22Rv1 (cell line): ENCODE data around the gene ZW10.

Experiments used
- H3K27ac ChIP-seq: fragments of 450-650 bp; 2 replicates; pipeline ENCODE4 v1.5.1; 2017
- ZFX ChIP-seq: fragments of 450-650 bp; IDR thresholded peaks from 2 replicates; pipeline ENCODE4 v1.6.1; 2017; ENCODE audit warnings: antibody characterized with exemption, borderline replicate concordance
- TF ChIP-seq, protein P1 (sequence below): fragments of 450-650 bp; IDR thresholded peaks from 2 replicates; pipeline ENCODE4 v1.5.1; 2017; ENCODE audit warnings: mild to moderate bottlenecking

Gene ZW10

DNA sequence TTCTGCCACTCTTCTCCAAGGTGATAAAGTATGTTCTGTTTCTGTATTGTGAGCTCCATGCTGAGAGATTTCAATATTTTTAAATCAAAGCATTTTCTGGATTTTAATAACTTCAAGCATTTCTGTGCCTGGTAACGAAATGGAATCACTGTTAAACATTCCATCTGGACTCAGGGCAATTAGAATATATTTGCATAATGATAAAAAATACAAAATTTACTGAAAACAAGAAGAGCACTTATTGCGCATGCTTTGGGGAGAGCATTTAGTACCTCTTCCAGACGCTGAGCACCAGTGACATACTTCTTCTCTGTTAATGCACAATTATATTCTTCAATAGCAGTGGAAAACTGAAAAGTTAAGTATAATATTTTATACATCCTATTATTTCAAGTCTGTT is 13.3 kb downstream of the ZW10 start:
- H3K27ac ChIP-seq = no peak overlapping the region
- TF ChIP-seq, protein P1, sequence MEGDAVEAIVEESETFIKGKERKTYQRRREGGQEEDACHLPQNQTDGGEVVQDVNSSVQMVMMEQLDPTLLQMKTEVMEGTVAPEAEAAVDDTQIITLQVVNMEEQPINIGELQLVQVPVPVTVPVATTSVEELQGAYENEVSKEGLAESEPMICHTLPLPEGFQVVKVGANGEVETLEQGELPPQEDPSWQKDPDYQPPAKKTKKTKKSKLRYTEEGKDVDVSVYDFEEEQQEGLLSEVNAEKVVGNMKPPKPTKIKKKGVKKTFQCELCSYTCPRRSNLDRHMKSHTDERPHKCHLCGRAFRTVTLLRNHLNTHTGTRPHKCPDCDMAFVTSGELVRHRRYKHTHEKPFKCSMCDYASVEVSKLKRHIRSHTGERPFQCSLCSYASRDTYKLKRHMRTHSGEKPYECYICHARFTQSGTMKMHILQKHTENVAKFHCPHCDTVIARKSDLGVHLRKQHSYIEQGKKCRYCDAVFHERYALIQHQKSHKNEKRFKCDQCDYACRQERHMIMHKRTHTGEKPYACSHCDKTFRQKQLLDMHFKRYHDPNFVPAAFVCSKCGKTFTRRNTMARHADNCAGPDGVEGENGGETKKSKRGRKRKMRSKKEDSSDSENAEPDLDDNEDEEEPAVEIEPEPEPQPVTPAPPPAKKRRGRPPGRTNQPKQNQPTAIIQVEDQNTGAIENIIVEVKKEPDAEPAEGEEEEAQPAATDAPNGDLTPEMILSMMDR = no peak
- TF ChIP-seq ZFX = no peak

DNA sequence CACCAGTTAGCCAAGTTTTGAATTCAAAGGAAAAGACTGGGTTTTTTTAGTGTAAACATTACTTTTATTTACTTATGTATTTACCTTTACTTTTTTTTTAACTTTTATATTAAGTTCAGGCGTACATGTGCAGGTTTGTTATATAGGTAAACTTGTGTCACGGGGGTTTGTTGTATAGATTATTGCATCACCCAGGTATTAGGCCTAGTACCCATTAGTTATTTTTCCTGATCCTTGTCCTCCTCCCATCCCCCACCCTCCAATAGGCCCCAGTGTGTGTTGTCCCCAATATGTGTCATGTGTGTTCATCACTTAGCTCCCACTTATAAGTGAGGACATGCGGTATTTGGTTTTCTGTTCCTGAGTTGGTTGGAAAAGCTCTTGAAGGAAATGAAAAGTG is 20.6 kb downstream of the ZW10 start:
- no peak overlapping the region for H3K27ac ChIP-seq
- no peak for TF ChIP-seq ZFX
- TF ChIP-seq, protein P1 = no peak

DNA sequence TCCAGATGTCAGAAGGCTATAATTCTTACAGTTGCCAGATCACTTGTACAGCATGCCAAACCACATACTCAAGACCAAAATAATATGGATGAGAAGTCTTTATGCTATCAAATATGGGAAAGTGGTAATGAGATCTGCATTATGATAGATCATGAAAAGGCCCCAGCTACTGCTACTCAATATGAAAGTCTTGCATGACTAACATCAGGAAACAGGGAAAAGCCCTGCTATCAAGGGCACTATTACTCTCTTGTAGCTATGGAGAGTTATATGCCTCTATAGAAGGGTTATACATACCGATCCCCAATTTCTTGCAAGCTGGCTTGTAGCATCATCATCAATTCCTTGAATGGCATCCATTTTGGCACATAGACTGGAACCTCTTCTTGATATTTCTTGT is 37.2 kb downstream of the ZW10 start:
- no peak overlapping the region for H3K27ac ChIP-seq
- TF ChIP-seq ZFX = no peak
- TF ChIP-seq, protein P1 = no peak

DNA sequence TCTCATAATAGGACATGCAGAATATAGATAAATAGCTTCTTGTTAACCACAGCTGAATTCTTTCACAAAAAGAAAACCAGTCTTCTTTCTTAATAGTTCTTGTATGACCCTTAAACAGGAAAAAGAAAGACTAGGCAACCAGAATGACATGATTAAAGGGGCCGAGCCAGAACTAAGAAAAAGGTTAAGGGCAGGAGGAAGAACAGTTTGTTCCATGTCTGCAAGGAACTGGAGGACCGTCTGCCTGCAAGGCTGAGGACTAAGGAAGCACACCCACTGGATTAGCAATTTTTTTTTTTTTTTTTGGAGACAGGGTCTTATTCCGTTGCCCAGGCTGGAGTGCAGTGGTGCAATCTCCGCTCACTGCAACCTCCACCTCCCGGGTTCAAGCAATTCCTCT is 41.4 kb downstream of the ZW10 start:
- no peak overlapping the region for H3K27ac ChIP-seq
- TF ChIP-seq, protein P1 = no peak
- no peak for TF ChIP-seq ZFX

DNA sequence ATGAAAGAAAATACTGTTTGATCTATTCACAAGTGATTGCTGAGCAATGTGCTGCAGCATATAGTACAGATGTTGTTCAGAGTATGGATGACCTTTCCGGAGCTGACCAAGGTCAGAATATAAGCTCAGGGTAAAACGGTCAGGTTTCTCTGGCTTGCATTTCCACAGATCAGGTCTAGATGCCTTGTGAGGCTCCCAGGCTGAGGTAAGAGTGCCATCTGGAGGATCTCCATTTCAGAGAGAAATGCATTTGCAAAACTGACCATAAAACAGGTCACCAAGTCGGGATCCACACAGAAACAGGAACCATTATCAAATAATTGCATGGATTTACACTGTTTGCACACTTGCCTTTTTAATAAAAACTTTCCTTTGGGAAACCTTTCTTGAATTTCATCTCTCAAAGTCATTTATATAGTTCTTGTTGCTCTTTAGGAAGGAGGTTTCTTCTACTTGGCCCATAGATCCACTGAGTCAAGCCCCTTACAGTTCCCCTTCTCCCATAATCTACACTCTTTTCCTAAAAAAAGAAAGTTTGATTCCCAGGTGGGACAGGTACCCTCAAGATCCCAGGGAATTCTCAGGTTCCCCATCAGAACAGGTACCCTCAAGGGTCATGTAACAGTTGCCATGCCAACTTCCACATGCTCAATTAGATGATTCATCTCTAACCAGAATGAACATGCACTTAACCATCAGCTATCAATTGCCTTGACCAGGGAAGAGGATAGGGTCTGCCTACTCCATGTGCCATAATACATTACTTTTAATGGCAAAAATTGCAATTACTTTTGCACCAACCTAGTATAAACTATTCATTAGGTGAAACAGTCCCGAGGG is 42.4 kb downstream of the ZW10 start:
- H3K27ac ChIP-seq = no peak overlapping the region
- TF ChIP-seq, protein P1 = peak; percentile 56
- TF ChIP-seq ZFX = no peak

DNA sequence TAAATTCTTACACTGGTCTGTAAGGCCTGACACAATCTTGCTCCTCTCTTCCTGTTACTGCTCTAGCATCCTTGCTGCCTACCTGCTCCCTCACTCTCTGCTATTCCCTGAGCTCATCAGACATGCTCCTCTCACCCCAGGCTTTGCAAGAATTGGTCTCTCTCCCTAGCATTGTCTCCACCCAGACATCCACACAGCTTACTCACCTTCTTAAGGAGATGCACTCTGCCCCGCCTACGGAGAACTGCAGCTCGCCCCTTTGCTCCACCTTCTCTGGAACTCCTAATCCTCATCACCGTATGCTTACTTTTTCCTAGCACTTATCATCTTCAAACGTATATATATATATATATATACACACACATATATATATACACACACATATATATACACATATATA is 44.0 kb downstream of the ZW10 start:
- H3K27ac ChIP-seq = no peak overlapping the region
- TF ChIP-seq, protein P1 = no peak
- no peak for TF ChIP-seq ZFX

DNA sequence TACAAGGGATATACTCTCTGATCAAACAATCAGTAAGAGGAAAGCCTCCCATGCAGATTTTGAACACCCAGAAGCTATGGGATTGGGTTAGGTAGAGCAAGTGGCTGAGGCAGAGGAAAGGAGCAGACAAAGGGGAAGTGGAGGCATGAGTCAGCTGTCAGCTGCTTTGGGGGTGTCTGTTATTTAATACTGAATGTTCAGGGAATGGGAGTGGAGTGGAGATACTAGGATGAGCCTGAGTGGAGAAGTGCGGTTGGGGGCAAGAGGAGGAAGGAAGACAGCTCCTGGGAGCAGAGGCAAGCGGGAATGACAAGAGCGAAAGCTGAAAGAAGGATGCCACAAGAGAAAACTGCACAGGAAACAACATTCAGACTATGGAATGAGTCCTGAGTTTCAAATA is 44.7 kb downstream of the ZW10 start:
- no peak for TF ChIP-seq ZFX
- TF ChIP-seq, protein P1 = no peak
- H3K27ac ChIP-seq = no peak overlapping the region
